CD8-positive, alpha-beta memory T cell (primary cell): ENCODE results near the gene ZFP91. TPM values are rescaled to one million over a fixed set of nuclear protein-coding genes. Genes with fewer than 3 reads are reported as not detected.

Experiments
- CTCF ChIA-PET: fragments of 350-600 bp; sonication (Branson Sonifier 250); formaldehyde crosslinking; loops from one replicate; lab custom pipeline; 2021; ENCODE audit warnings: antibody characterized with exemption; lab: Charles Lee
- POLR2A ChIA-PET: fragments of 350-600 bp; sonication (Branson Sonifier 250); formaldehyde crosslinking; loops from one replicate; lab custom pipeline; 2021; ENCODE audit warnings: antibody characterized with exemption; lab: Charles Lee
- DNase-seq, 5 donors: peaks; one replicate each; pipeline versions ENCODE4 v3.0.0 to v3.0.0-alpha.2; 2020 to 2022; ENCODE audit warnings: mixed read lengths in 1 of 5
- H3K27ac ChIP-seq: one replicate; pipeline ENCODE4 v1.7.0; 2013; ENCODE audit warnings: low read depth, mild to moderate bottlenecking, low read length, moderate library complexity
- H3K27me3 ChIP-seq: 2 replicates; pipeline ENCODE4 v1.7.0; 2013; ENCODE audit warnings: low read length, mild to moderate bottlenecking; ENCODE audit not compliant: insufficient read depth, poor library complexity, severe bottlenecking
- H3K36me3 ChIP-seq: 2 replicates; pipeline ENCODE4 v1.7.0; 2013; ENCODE audit warnings: mild to moderate bottlenecking, low read length, moderate library complexity; ENCODE audit not compliant: insufficient read depth
- H3K4me1 ChIP-seq: 2 replicates; pipeline ENCODE4 v1.7.0; 2013; ENCODE audit warnings: mild to moderate bottlenecking, low read length, moderate library complexity; ENCODE audit not compliant: insufficient read depth
- H3K4me3 ChIP-seq: 2 replicates; pipeline ENCODE4 v1.7.0; 2013; ENCODE audit warnings: mild to moderate bottlenecking, low read length
- H3K9me3 ChIP-seq: 2 replicates; pipeline ENCODE4 v1.7.0; 2013; ENCODE audit warnings: mild to moderate bottlenecking, low read length
- H3K27ac Mint-ChIP-seq, 8 donors: one replicate each; pipeline ENCODE4 v1.8.0; 2020 to 2021; ENCODE audit warnings: mixed read lengths in 8 of 8, mild to moderate bottlenecking in 6 of 8, inconsistent platforms in 3 of 8, moderate library complexity in 3 of 8
- H3K27me3 Mint-ChIP-seq, 2 donors: one replicate each; pipeline ENCODE4 v1.8.0; 2020 to 2021; ENCODE audit warnings: mixed read lengths in 2 of 2, mild to moderate bottlenecking in 1 of 2, moderate library complexity in 1 of 2
- H3K36me3 Mint-ChIP-seq, 3 donors: one replicate each; pipeline ENCODE4 v1.8.0; 2020 to 2021; ENCODE audit warnings: mixed read lengths in 3 of 3, inconsistent platforms in 1 of 3, mild to moderate bottlenecking in 1 of 3
- H3K4me1 Mint-ChIP-seq, 3 donors: one replicate each; pipeline ENCODE4 v1.8.0; 2020 to 2021; ENCODE audit warnings: mixed read lengths in 3 of 3, inconsistent platforms in 1 of 3, mild to moderate bottlenecking in 1 of 3
- H3K4me3 Mint-ChIP-seq, 7 donors: one replicate each; pipeline ENCODE4 v1.8.0; 2020 to 2021; ENCODE audit warnings: mixed read lengths in 7 of 7, mild to moderate bottlenecking in 6 of 7, moderate library complexity in 4 of 7, inconsistent platforms in 2 of 7
- H3K9me3 Mint-ChIP-seq, 5 donors: one replicate each; pipeline ENCODE4 v1.8.0; 2020 to 2022; ENCODE audit warnings: mixed read lengths in 5 of 5, mild to moderate bottlenecking in 3 of 5, moderate library complexity in 2 of 5, inconsistent platforms in 1 of 5
- polyA plus RNA-seq: library from polyadenylated mRNA; unstranded; fragments of 300-500 nt; fragmentation: Illumina TruSeq; gene quantifications from one replicate; pipeline ENCODE4 v1.2.3, GENCODE V29; 2021
- total RNA-seq, 2 experiments: library from RNA; stranded (reverse); gene quantifications; one replicate each; pipeline ENCODE4 v1.2.3, GENCODE V29; 2021

The ZFP91 gene
- total and polyA plus RNA-seq, 3 experiments from 2014 or later = 6.9 to 61.7 (median 61.0) TPM

DNA sequence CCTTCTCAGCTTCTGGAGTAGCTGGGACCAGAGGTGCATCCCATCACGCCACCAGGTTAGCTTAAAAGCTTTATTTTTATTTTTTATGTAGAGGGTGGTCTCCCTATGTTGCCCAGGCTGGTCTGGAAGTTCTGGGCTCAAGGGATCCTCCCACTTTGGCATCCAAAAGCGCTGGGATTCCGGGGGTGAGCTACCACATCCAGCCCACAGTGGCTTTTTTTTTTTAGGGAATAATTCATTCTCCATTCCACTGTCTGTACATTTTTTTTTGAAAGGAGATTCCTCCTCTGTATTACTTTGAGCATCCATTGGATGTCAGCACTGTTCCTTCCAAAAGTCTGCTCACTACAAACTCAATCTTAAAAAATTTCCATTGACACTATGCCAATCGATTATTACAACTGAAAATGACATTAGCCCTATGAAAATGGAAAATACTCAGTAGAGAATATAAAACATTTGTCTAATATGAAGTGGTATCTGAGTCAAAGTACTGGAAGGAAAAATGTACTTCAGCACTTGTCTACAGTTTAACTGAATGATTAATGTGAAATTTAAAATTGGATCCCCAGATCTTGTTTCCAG is 1.9 kb upstream of the ZFP91 start:
- no peaks in the 10 kb centered on the region for H3K9me3 ChIP-seq
- Mint-ChIP-seq H3K27ac (peak overlapping the region; percentile 99 to 100 (median 100)), H3K9me3 (no peaks in the 10 kb centered on the region), H3K36me3 (peaks cover 3 to 55% (median 5%) of the 10 kb centered on the region in 3 donors), H3K27me3 (peaks cover 0 to 16% of the 10 kb centered on the region in 2 donors), H3K4me1 (peaks cover 66 to 77% (median 75%) of the 10 kb centered on the region in 3 donors), H3K4me3 (peak overlapping the region; percentile 88 to 99 (median 97))
- H3K27me3 ChIP-seq = no peaks in the 10 kb centered on the region
- peaks cover 55% of the 10 kb centered on the region for H3K4me1 ChIP-seq
- DNase-seq = no peak
- POLR2A ChIA-PET = interaction anchor here (0.6 to 2.6 kb wide), 4 partner anchors 9 to 1039 kb away, joined by 3 to 24 read pairs (median 6); partner anchors contain the start of gene OSBP
- H3K27ac ChIP-seq = peak overlapping the region; percentile 99
- peak overlapping the region; percentile 83 for H3K4me3 ChIP-seq
- no peaks in the 10 kb centered on the region for H3K36me3 ChIP-seq
- CTCF ChIA-PET = interaction anchor here (1.0 to 5.2 kb wide), 8 partner anchors 9 to 99 kb away, joined by 3 to 73 read pairs (median 4); no protein-coding TSS in a partner anchor

GRCh38 chr11:58577555-58578135 is 1.2 kb upstream of the ZFP91 start:
- H3K4me1 Mint-ChIP-seq = peaks cover 70 to 79% (median 77%) of the 10 kb centered on the region in 3 donors

GRCh38 chr11:58578136-58578634 is 678 bp upstream of the ZFP91 start:
- Mint-ChIP-seq H3K4me1 (peaks cover 73 to 83% (median 81%) of the 10 kb centered on the region in 3 donors), H3K9me3 (no peaks in the 10 kb centered on the region)
- POLR2A ChIA-PET = interaction anchor here (1.0 to 2.6 kb wide), 5 partner anchors 10 to 1037 kb away, joined by 3 to 24 read pairs (median 3); partner anchors contain the start of genes FAM111A and OSBP

More at GRCh38 chr11:58577555-58578135, 1.2 kb upstream of the ZFP91 start:
- no peaks in the 10 kb centered on the region for H3K9me3 Mint-ChIP-seq
- no peaks in the 10 kb centered on the region for H3K9me3 ChIP-seq
- H3K27ac Mint-ChIP-seq = peak overlapping the region; percentile 99 to 100 (median 100)
- H3K27me3 ChIP-seq = no peaks in the 10 kb centered on the region
- no peaks in the 10 kb centered on the region for H3K36me3 ChIP-seq
- H3K4me3 ChIP-seq = peak overlapping the region; percentile 83
- CTCF ChIA-PET = interaction anchor here (1.0 to 5.2 kb wide), 6 partner anchors 9 to 78 kb away, joined by 3 to 73 read pairs (median 4); no protein-coding TSS in a partner anchor
- H3K4me1 ChIP-seq = peaks cover 58% of the 10 kb centered on the region
- peak overlapping the region; percentile 88 to 99 (median 97) for H3K4me3 Mint-ChIP-seq
- DNase-seq = peak; percentile 70 to 91 (median 80)
- POLR2A ChIA-PET = interaction anchor here (0.6 to 2.6 kb wide), 6 partner anchors 9 to 1038 kb away, joined by 3 to 24 read pairs (median 3); partner anchors contain the start of genes FAM111A and OSBP
- peaks cover 4 to 52% (median 5%) of the 10 kb centered on the region in 3 donors for H3K36me3 Mint-ChIP-seq
- H3K27ac ChIP-seq = peak overlapping the region; percentile 99
- H3K27me3 Mint-ChIP-seq = peaks cover 0 to 16% of the 10 kb centered on the region in 2 donors

GRCh38 chr11:58579192-58580129 is 598 bp downstream of the ZFP91 start:
- POLR2A ChIA-PET = interaction anchor here (0.7 kb wide), 1 partner anchor 10 kb away, joined by 3 read pairs; no protein-coding TSS in a partner anchor
- no peaks in the 10 kb centered on the region for H3K27me3 ChIP-seq
- H3K27ac Mint-ChIP-seq = peak overlapping the region; percentile 99 to 100 (median 100)
- H3K4me1 ChIP-seq = peaks cover 60% of the 10 kb centered on the region
- H3K9me3 Mint-ChIP-seq = no peaks in the 10 kb centered on the region
- H3K27me3 Mint-ChIP-seq = peaks cover 0 to 16% of the 10 kb centered on the region in 2 donors
- DNase-seq = peak; percentile 87 to 96 (median 91)
- peak overlapping the region; percentile 74 for H3K4me3 ChIP-seq
- peak overlapping the region; percentile 88 to 99 (median 98) for H3K4me3 Mint-ChIP-seq
- H3K4me1 Mint-ChIP-seq = peaks cover 68 to 81% (median 78%) of the 10 kb centered on the region in 3 donors
- H3K27ac ChIP-seq = peak overlapping the region; percentile 92
- CTCF ChIA-PET = interaction anchor here (0.7 to 5.2 kb wide), 2 partner anchors 11 to 32 kb away, joined by 3 to 73 read pairs; no protein-coding TSS in a partner anchor
- H3K36me3 Mint-ChIP-seq = peaks cover 0 to 43% (median 4%) of the 10 kb centered on the region in 3 donors
- H3K36me3 ChIP-seq = no peaks in the 10 kb centered on the region
- H3K9me3 ChIP-seq = no peaks in the 10 kb centered on the region

More at GRCh38 chr11:58578136-58578634, 678 bp upstream of the ZFP91 start:
- Mint-ChIP-seq H3K36me3 (peaks cover 4 to 51% (median 5%) of the 10 kb centered on the region in 3 donors), H3K27ac (peak overlapping the region; percentile 99 to 100 (median 100)), H3K4me3 (peak overlapping the region; percentile 88 to 99 (median 97)), H3K27me3 (peaks cover 0 to 16% of the 10 kb centered on the region in 2 donors)
- H3K4me3 ChIP-seq = peak overlapping the region; percentile 83
- DNase-seq = peak; percentile 87 to 97 (median 96)
- H3K27me3 ChIP-seq = no peaks in the 10 kb centered on the region
- H3K4me1 ChIP-seq = peaks cover 63% of the 10 kb centered on the region
- peak overlapping the region; percentile 99 for H3K27ac ChIP-seq
- CTCF ChIA-PET = interaction anchor here (1.2 to 5.2 kb wide), 5 partner anchors 10 to 53 kb away, joined by 4 to 73 read pairs (median 4); no protein-coding TSS in a partner anchor
- no peaks in the 10 kb centered on the region for H3K36me3 ChIP-seq
- no peaks in the 10 kb centered on the region for H3K9me3 ChIP-seq

- ChIA-PET CTCF (interaction anchor here (0.7 to 5.2 kb wide), 3 partner anchors 12 to 33 kb away, joined by 3 to 73 read pairs (median 3); no protein-coding TSS in a partner anchor), POLR2A (no interaction called here)
- Mint-ChIP-seq H3K27me3 (peaks cover 0 to 16% of the 10 kb centered on the region in 2 donors), H3K4me3 (peak overlapping the region; percentile 88 to 99 (median 97)), H3K36me3 (peaks cover 0 to 41% (median 4%) of the 10 kb centered on the region in 3 donors), H3K9me3 (no peaks in the 10 kb centered on the region), H3K27ac (peak overlapping the region in 7 of 8 donors; percentile 84 to 100 (median 97)), H3K4me1 (peaks cover 65 to 81% (median 77%) of the 10 kb centered on the region in 3 donors)
- Histone ChIP-seq H3K27ac (peak overlapping the region; percentile 92), H3K4me3 (peak overlapping the region; percentile 74), H3K4me1 (peaks cover 53% of the 10 kb centered on the region), H3K36me3 (peaks cover 4% of the 10 kb centered on the region), H3K9me3 (no peaks in the 10 kb centered on the region), H3K27me3 (no peaks in the 10 kb centered on the region)
- DNase-seq = no peak
Observed at GRCh38 chr11:58580311-58580710, 1.4 kb downstream of the ZFP91 start.

DNA sequence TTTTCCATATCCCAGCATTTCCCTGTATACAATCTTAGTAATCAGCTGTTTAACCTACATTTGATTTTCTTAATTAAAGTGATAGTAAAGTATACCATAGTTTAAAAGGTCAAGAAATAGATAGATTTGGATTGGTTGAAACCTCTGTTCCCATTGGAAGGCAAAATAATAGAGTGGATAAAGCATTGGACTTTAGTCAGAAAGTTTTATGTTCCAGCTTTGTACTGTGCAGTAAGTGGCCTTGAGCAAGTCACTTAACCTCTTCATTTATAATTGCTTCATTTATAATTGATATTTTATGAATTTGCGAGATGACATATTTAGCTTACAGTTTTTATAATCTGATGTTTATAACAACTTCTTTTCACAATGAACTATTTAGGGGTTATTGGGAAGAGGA is 3.6 kb downstream of the ZFP91 start:
- Histone ChIP-seq H3K36me3 (peaks cover 10% of the 10 kb centered on the region), H3K4me3 (no peak overlapping the region), H3K27ac (no peak overlapping the region), H3K9me3 (no peaks in the 10 kb centered on the region), H3K4me1 (peaks cover 36% of the 10 kb centered on the region), H3K27me3 (no peaks in the 10 kb centered on the region)
- Mint-ChIP-seq H3K4me1 (peaks cover 57 to 81% (median 75%) of the 10 kb centered on the region in 3 donors), H3K27ac (peak overlapping the region in 1 of 8 donors; percentile 7), H3K27me3 (peaks cover 0 to 16% of the 10 kb centered on the region in 2 donors), H3K4me3 (peak overlapping the region in 2 of 7 donors; percentile 20 to 33), H3K9me3 (no peaks in the 10 kb centered on the region), H3K36me3 (peaks cover 0 to 52% (median 4%) of the 10 kb centered on the region in 3 donors)
- CTCF ChIA-PET = interaction anchor here (1.3 to 2.7 kb wide), 3 partner anchors 15 to 553 kb away, joined by 5 to 16 read pairs (median 5); no protein-coding TSS in a partner anchor
- POLR2A ChIA-PET = interaction anchor here (1.1 kb wide), 1 partner anchor 15 kb away, joined by 4 read pairs; no protein-coding TSS in a partner anchor
- DNase-seq = no peak
